ENCODE results near the gene LRTM2. TPM values are rescaled to one million over a fixed set of nuclear protein-coding genes. Genes with fewer than 3 reads are reported as not detected.

The LRTM2 gene
- total and polyA plus RNA-seq, 2 donors, result 0.05 to 0.11 TPM

DNA sequence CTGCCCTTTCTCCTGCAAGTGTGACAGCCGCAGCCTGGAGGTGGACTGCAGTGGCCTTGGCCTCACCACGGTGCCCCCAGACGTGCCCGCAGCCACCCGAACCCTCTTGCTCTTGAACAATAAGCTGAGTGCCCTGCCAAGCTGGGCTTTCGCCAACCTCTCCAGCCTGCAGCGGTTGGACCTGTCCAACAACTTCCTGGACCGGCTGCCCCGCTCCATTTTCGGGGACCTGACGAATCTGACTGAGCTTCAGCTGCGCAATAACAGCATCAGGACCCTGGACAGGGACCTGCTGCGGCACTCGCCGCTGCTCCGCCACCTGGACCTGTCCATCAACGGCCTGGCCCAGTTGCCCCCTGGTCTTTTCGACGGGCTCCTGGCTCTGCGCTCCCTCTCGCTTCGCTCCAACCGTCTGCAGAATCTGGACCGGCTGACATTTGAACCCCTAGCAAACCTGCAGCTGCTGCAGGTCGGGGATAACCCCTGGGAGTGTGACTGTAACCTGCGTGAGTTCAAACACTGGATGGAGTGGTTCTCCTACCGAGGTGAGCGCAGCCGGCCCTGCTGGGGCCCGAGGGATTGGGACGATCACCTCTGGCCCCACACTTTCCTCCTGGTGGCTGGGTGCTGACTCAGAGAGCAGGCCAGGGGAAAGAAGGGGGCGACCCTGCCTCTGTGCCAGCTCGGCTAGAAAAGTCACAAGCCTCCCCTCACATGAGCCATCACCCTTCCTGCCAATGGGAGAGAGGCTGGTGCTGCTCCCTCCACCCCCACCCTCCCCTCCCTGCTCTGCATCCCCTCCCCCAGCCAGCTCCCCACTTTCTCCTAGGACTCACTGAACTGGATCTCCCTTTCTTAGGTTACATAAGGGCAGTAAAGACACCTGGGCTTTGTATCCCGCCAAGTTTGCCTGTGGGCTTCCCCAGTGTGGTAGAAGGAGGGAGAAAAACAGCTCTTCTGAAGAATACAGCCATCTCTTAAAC, 10.9 kb downstream of the LRTM2 start:
- Histone ChIP-seq H3K9me3 (ENCODE audit: control insufficient read depth in 2 of 2, insufficient read depth in 1 of 2, low read length in 1 of 2) (no peaks in the 10 kb centered on the region), H3K4me3 (ENCODE audit: low read length in 2 of 2) (no peak overlapping the region), H3K36me3 (ENCODE audit: control insufficient read depth in 2 of 2, insufficient read depth in 2 of 2, low read length in 1 of 2) (no peaks in the 10 kb centered on the region), H3K4me1 (ENCODE audit: control insufficient read depth in 2 of 2, insufficient read depth in 2 of 2, low read length in 2 of 2) (peaks cover 0 to 3% of the 10 kb centered on the region in 2 donors), H3K27me3 (ENCODE audit: control insufficient read depth in 2 of 2, insufficient read depth in 1 of 2, low read length in 1 of 2) (peaks cover 9 to 66% of the 10 kb centered on the region in 2 donors), H3K27ac (ENCODE audit: low read depth in 1 of 2, low read length in 1 of 2) (no peak overlapping the region)
- DNase-seq (ENCODE audit: low read depth in 6 of 9, low spot score in 9 of 9), result peak in 5 of 9 donors; percentile 22 to 53 (median 39)
- WGBS, result 16% methylated on average over 34 of the region's 34 CpGs

- no peak for DNase-seq (ENCODE audit: low read depth in 6 of 9, low spot score in 9 of 9)
- Histone ChIP-seq H3K4me1 (ENCODE audit: control insufficient read depth in 2 of 2, insufficient read depth in 2 of 2, low read length in 2 of 2) (peaks cover 0 to 3% of the 10 kb centered on the region in 2 donors), H3K27ac (ENCODE audit: low read depth in 1 of 2, low read length in 1 of 2) (no peak overlapping the region), H3K4me3 (ENCODE audit: low read length in 2 of 2) (no peak overlapping the region), H3K9me3 (ENCODE audit: control insufficient read depth in 2 of 2, insufficient read depth in 1 of 2, low read length in 1 of 2) (no peaks in the 10 kb centered on the region), H3K36me3 (ENCODE audit: control insufficient read depth in 2 of 2, insufficient read depth in 2 of 2, low read length in 1 of 2) (no peaks in the 10 kb centered on the region), H3K27me3 (ENCODE audit: control insufficient read depth in 2 of 2, insufficient read depth in 1 of 2, low read length in 1 of 2) (peaks cover 9 to 58% of the 10 kb centered on the region in 2 donors)
- 84% methylated on average over 17 of the region's 17 CpGs for WGBS
Observed at GRCh38 chr12:1832801-1833595, 12.6 kb downstream of the LRTM2 start.

- Histone ChIP-seq H3K4me1 (ENCODE audit: control insufficient read depth in 2 of 2, insufficient read depth in 2 of 2, low read length in 2 of 2) (peaks cover 0 to 3% of the 10 kb centered on the region in 2 donors), H3K27me3 (ENCODE audit: control insufficient read depth in 2 of 2, insufficient read depth in 1 of 2, low read length in 1 of 2) (peaks cover 9 to 52% of the 10 kb centered on the region in 2 donors), H3K36me3 (ENCODE audit: control insufficient read depth in 2 of 2, insufficient read depth in 2 of 2, low read length in 1 of 2) (no peaks in the 10 kb centered on the region), H3K27ac (ENCODE audit: low read depth in 1 of 2, low read length in 1 of 2) (no peak overlapping the region), H3K4me3 (ENCODE audit: low read length in 2 of 2) (no peak overlapping the region), H3K9me3 (ENCODE audit: control insufficient read depth in 2 of 2, insufficient read depth in 1 of 2, low read length in 1 of 2) (no peaks in the 10 kb centered on the region)
- no peak for DNase-seq (ENCODE audit: low read depth in 6 of 9, low spot score in 9 of 9)
- 89% methylated on average over 10 of the region's 10 CpGs for WGBS
Observed at GRCh38 chr12:1833596-1834028, 13.2 kb downstream of the LRTM2 start.

DNA sequence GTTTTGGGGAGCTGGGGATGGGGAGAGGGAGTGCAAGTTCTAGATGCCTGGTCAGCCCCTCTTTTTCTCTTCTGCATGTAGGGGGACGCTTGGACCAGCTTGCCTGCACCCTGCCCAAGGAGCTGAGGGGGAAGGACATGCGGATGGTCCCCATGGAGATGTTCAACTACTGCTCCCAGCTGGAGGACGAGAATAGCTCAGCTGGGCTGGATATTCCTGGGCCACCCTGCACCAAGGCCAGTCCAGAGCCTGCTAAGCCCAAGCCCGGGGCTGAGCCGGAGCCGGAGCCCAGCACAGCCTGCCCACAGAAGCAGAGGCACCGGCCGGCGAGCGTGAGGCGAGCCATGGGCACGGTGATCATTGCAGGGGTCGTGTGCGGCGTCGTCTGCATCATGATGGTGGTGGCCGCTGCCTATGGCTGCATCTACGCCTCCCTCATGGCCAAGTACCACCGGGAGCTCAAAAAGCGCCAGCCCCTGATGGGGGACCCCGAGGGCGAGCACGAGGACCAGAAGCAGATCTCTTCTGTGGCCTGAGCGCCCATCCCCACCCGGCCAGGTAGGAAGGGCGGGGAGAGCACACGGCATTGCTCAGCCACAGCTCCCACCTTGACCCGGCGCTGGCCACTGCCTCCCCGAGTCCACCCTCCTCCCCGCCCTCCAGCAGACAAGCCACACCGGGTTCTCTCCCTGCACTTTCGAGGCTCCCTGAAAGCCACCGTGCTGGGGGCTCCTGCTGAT, 14.0 kb downstream of the LRTM2 start:
- no peak for DNase-seq (ENCODE audit: low read depth in 6 of 9, low spot score in 9 of 9)
- Histone ChIP-seq H3K27ac (ENCODE audit: low read depth in 1 of 2, low read length in 1 of 2) (no peak overlapping the region), H3K36me3 (ENCODE audit: control insufficient read depth in 2 of 2, insufficient read depth in 2 of 2, low read length in 1 of 2) (no peaks in the 10 kb centered on the region), H3K4me1 (ENCODE audit: control insufficient read depth in 2 of 2, insufficient read depth in 2 of 2, low read length in 2 of 2) (peaks cover 0 to 3% of the 10 kb centered on the region in 2 donors), H3K27me3 (ENCODE audit: control insufficient read depth in 2 of 2, insufficient read depth in 1 of 2, low read length in 1 of 2) (peaks cover 9 to 44% of the 10 kb centered on the region in 2 donors), H3K9me3 (ENCODE audit: control insufficient read depth in 2 of 2, insufficient read depth in 1 of 2, low read length in 1 of 2) (no peaks in the 10 kb centered on the region), H3K4me3 (ENCODE audit: low read length in 2 of 2) (no peak overlapping the region)
- WGBS, result 93% methylated on average over 34 of the region's 34 CpGs

DNA sequence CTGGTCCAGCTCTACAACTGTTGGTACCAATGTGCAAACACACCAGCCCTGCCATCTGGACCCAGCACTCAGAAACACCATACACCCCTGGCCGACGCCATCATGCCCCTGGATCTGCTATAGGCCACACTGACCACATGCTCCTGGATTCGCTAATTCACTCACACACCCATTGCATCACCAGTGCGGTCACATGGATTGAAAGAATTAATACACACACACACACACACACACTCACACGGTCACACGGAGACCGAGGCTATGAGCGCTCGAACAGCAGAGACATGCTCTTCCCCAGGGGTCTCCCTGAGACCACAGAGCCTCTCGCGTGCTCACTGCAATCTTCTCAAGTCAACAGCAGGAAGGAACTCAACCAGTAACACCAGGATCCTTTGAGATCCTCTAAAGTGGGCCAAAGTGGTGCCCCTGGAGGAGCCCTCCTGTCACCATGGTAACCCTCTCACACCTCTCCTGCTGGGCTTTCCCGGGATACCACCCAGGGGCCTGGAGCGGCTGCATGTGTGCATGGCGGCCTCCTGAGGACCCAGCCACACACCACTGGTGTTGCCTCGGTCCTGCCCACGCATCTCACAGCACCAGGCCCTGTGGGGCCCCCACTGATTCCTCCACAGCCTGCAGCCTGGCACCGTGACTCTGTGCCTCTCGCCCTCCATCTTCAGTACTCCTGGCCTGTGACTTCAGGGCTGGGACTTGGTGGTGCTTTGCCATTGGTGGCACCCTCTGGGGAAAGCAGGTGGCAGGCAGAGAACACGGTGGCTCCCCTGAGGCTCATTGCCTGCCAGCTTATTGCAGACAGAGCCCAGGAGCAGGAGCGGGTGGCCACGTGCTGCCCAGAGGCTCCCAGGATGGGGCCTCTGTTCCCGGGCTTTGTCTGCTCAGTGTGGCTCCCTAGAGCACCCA, 15.1 kb downstream of the LRTM2 start:
- Histone ChIP-seq H3K9me3 (ENCODE audit: control insufficient read depth in 2 of 2, insufficient read depth in 1 of 2, low read length in 1 of 2) (no peaks in the 10 kb centered on the region), H3K36me3 (ENCODE audit: control insufficient read depth in 2 of 2, insufficient read depth in 2 of 2, low read length in 1 of 2) (no peaks in the 10 kb centered on the region), H3K4me1 (ENCODE audit: control insufficient read depth in 2 of 2, insufficient read depth in 2 of 2, low read length in 2 of 2) (peaks cover 0 to 3% of the 10 kb centered on the region in 2 donors), H3K27ac (ENCODE audit: low read depth in 1 of 2, low read length in 1 of 2) (no peak overlapping the region), H3K27me3 (ENCODE audit: control insufficient read depth in 2 of 2, insufficient read depth in 1 of 2, low read length in 1 of 2) (peaks cover 9 to 33% of the 10 kb centered on the region in 2 donors), H3K4me3 (ENCODE audit: low read length in 2 of 2) (no peak overlapping the region)
- WGBS, result 91% methylated on average over 22 of the region's 22 CpGs
- DNase-seq (ENCODE audit: low read depth in 6 of 9, low spot score in 9 of 9), result no peak

GRCh38 chr12:1836241-1836803, 16.0 kb downstream of the LRTM2 start:
- peaks cover 6 to 27% of the 10 kb centered on the region in 2 donors for H3K27me3 ChIP-seq (ENCODE audit: control insufficient read depth in 2 of 2, insufficient read depth in 1 of 2, low read length in 1 of 2)
- DNase-seq (ENCODE audit: low read depth in 6 of 9, low spot score in 9 of 9), result no peak
- WGBS, result 90% methylated on average over 7 of the region's 7 CpGs

DNA sequence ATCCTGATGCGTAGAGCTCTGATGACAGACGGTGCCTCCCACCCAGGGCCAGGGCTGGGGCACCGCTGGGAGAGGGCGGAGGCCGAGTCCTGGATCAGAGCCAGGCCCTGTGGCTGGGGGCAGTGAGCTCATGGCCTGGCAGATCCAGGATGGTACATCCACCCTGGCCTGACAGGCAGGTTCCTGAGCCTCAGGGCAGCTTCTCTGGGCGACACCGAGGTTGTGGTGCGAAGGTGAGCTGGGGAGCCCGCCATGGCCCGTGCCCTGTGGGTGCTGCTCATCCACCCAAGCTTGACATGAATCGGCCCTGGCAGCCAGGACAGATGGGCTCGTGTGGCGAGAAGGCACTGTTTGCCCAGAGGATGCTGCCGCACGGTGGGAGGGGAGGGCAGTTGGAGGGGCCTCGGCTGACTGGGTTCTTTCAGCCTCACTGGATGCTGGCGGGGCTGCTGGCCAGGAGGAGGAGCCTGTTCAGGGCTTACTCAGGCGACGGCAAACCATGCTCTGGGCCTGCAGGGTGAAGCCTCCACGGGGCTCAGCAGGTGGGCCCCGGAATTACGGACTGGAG, 16.6 kb downstream of the LRTM2 start:
- no peak for DNase-seq (ENCODE audit: low read depth in 6 of 9, low spot score in 9 of 9)
- WGBS, result 92% methylated on average over 22 of the region's 22 CpGs

More at GRCh38 chr12:1836241-1836803, 16.0 kb downstream of the LRTM2 start:
- H3K4me1 ChIP-seq (ENCODE audit: control insufficient read depth in 2 of 2, insufficient read depth in 2 of 2, low read length in 2 of 2), result peaks cover 0 to 2% of the 10 kb centered on the region in 2 donors
- H3K27ac ChIP-seq (ENCODE audit: low read depth in 1 of 2, low read length in 1 of 2), result no peak overlapping the region
- H3K9me3 ChIP-seq (ENCODE audit: control insufficient read depth in 2 of 2, insufficient read depth in 1 of 2, low read length in 1 of 2), result no peaks in the 10 kb centered on the region
- no peak overlapping the region for H3K4me3 ChIP-seq (ENCODE audit: low read length in 2 of 2)
- no peaks in the 10 kb centered on the region for H3K36me3 ChIP-seq (ENCODE audit: control insufficient read depth in 2 of 2, insufficient read depth in 2 of 2, low read length in 1 of 2)

More for the DNA sequence above, 16.6 kb downstream of the LRTM2 start:
- Histone ChIP-seq H3K27ac (ENCODE audit: low read depth in 1 of 2, low read length in 1 of 2) (no peak overlapping the region), H3K36me3 (ENCODE audit: control insufficient read depth in 2 of 2, insufficient read depth in 2 of 2, low read length in 1 of 2) (no peaks in the 10 kb centered on the region), H3K9me3 (ENCODE audit: control insufficient read depth in 2 of 2, insufficient read depth in 1 of 2, low read length in 1 of 2) (no peaks in the 10 kb centered on the region), H3K27me3 (ENCODE audit: control insufficient read depth in 2 of 2, insufficient read depth in 1 of 2, low read length in 1 of 2) (peaks cover under 1 to 21% of the 10 kb centered on the region in 2 donors), H3K4me1 (ENCODE audit: control insufficient read depth in 2 of 2, insufficient read depth in 2 of 2, low read length in 2 of 2) (peaks cover 0 to under 1% of the 10 kb centered on the region in 2 donors), H3K4me3 (ENCODE audit: low read length in 2 of 2) (no peak overlapping the region)
